ENCODE results near the gene NR2F1-AS1. TPM values are rescaled to one million over a fixed set of nuclear protein-coding genes. Genes with fewer than 3 reads are reported as not detected.

The NR2F1-AS1 gene
- total RNA-seq = 3.7 and 35.6 TPM in 2 replicates

DNA sequence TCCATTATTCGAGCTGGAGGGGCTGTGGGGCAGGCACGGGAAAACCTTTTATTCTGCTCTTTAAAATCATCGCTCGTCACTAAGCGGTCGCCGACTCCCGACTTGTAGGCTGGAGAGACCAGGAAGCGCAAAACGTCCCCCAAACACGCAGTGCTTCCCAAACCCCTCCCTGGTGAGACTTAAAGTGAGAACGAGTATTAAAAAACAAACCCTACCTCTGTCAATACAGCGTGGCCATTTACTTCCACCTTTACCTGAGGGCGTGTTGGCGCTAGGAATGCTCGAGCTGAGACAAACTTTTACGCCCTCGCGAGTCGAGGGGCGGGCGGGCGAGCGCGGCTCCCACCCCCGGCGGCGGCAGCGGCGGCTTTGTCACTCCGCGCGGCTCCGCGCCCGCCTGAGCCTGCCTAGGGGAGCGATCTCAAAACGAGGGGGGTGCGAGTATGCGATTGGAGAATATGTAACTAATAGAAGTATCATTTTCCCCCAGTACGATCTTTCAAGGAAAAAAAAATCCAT is at the start of gene NR2F1-AS1:
Gene NR2F1-AS1 (minus strand): TSS at position 293 of the 519 bp plus-strand sequence.

DNA sequence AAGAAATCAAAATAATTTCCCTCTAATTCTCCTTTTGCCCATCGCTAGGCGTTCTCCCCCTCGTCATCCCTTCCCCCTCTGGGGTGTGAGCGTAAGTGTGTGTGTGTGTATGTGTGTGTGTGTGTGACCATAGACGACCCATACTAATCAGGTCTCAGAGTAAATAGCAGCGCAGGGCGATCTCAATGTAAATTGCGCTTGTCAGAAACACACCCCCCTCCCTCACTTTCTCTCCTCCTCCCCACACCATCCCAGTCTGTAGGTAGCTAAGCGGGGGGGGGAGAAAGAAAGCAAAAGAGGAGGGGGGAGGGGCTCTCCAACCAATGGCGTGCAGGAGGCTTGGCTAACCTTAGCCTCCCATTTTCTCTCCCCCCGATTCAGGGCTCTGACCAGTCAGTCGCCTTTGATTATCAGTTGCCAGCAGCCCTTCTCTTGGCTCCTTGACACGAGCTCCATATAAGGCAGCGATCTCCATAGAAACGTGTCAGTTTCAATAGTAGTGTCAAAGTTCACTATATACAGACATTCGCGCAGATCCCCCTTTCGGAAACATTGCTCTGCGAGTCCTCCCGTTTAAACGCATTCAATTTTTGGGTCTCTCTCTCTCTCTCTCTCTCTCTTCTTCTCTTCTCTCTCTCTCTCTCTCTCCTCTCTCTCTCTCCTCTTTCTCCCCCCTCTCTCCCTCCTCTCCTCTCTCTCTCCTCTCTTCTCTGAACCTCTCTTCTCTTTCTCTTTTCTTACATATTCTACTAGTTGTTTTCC is 1.8 kb upstream of the NR2F1-AS1 start, which contains the start of gene NR2F1:
Gene NR2F1 (plus strand): TSS at position 546 of the 762 bp plus-strand sequence. CDS start 1,802 bp downstream, outside the sequence.

Other genes starting within 250 kb of the NR2F1-AS1 start
- 4.5 and 63.9 TPM in 2 replicates for gene NR2F1, start 2.0 kb upstream of the NR2F1-AS1 start, total RNA-seq
- 0.49 and 1.9 TPM in 2 replicates for gene POU5F2, start 160.4 kb upstream of the NR2F1-AS1 start, total RNA-seq